ENCODE results near the gene DAGLB. TPM values are rescaled to one million over a fixed set of nuclear protein-coding genes. Genes with fewer than 3 reads are reported as not detected.

DAGLB gene
- total and polyA plus RNA-seq, 11 donors, result 4.1 to 17.2 (median 7.4) TPM

GRCh38 chr7:6409091-6409490 lies 38.7 kb downstream of the DAGLB start:
- Histone ChIP-seq H3K9me3 (no peaks in the 10 kb centered on the region), H3K36me3 (peaks cover 2 to 100% (median 99%) of the 10 kb centered on the region in 9 donors), H3K27me3 (no peaks in the 10 kb centered on the region), H3K4me3 (no peak overlapping the region), H3K4me1 (no peaks in the 10 kb centered on the region), H3K27ac (no peak overlapping the region)
- ATAC-seq, result no peak
- intact Hi-C loops (cut with DNase I), result no loop called here
- no peak for DNase-seq
- TF ChIP-seq POLR2A (IDR thresholded peaks at IDR 0.05) (no peak), CTCF (IDR thresholded peaks at IDR 0.05) (no peak)
- WGBS, 4 donors, result 90 to 98% (median 94%) methylated on average over 9 to 14 of the region's 14 CpGs

GRCh38 chr7:6407434-6407833 lies 40.3 kb downstream of the DAGLB start:
- H3K27me3 ChIP-seq, result no peaks in the 10 kb centered on the region
- H3K36me3 ChIP-seq, result peaks cover 0 to 100% (median 99%) of the 10 kb centered on the region in 9 donors
- no peak overlapping the region for H3K4me3 ChIP-seq
- intact Hi-C loops (cut with DNase I), result no loop called here
- no peak for DNase-seq
- ATAC-seq, result no peak
- no peaks in the 10 kb centered on the region for H3K9me3 ChIP-seq
- WGBS, 4 donors, result 94 to 98% (median 95%) methylated on average over 4 of the region's 4 CpGs
- H3K27ac ChIP-seq, result no peak overlapping the region
- no peak for TF ChIP-seq CTCF (IDR thresholded peaks at IDR 0.05)
- TF ChIP-seq POLR2A (IDR thresholded peaks at IDR 0.05), result no peak
- H3K4me1 ChIP-seq, result no peaks in the 10 kb centered on the region

- Histone ChIP-seq H3K4me1 (peaks cover 0 to 5% (median 0%) of the 10 kb centered on the region in 12 donors), H3K27ac (no peak overlapping the region), H3K9me3 (no peaks in the 10 kb centered on the region), H3K4me3 (no peak overlapping the region), H3K36me3 (peaks cover 0 to 100% (median 99%) of the 10 kb centered on the region in 9 donors), H3K27me3 (no peaks in the 10 kb centered on the region)
- intact Hi-C loops (cut with DNase I), result no loop called here
- TF ChIP-seq POLR2A (IDR thresholded peaks at IDR 0.05) (no peak), CTCF (IDR thresholded peaks at IDR 0.05) (no peak)
- 91 to 94% (median 91%) methylated on average over 5 of the region's 5 CpGs for WGBS, 4 donors
- DNase-seq (no peak), ATAC-seq (no peak)
Observed at GRCh38 chr7:6406121-6406520, 41.6 kb downstream of the DAGLB start.

- ATAC-seq (no peak), DNase-seq (no peak)
- Histone ChIP-seq H3K27me3 (no peaks in the 10 kb centered on the region), H3K36me3 (peaks cover 0 to 100% (median 90%) of the 10 kb centered on the region in 9 donors), H3K27ac (no peak overlapping the region), H3K4me3 (no peak overlapping the region), H3K9me3 (no peaks in the 10 kb centered on the region), H3K4me1 (peaks cover 5 to 23% (median 17%) of the 10 kb centered on the region in 12 donors)
- TF ChIP-seq CTCF (IDR thresholded peaks at IDR 0.05) (no peak), POLR2A (IDR thresholded peaks at IDR 0.05) (no peak)
- 88 to 94% (median 91%) methylated on average over 7 of the region's 7 CpGs for WGBS, 4 donors
- intact Hi-C loops (cut with DNase I), result no loop called here
Observed at GRCh38 chr7:6403907-6404306, 43.8 kb downstream of the DAGLB start.
